GM19452 (cell line): ENCODE measurements around the gene NOC4L.

Experiments
- ATAC-seq: cut with Tn5 transposase; IDR thresholded peaks from one replicate; pipeline ENCODE4 v1.9.1; 2021; ENCODE audit not compliant: unreplicated experiment

The NOC4L gene

DNA sequence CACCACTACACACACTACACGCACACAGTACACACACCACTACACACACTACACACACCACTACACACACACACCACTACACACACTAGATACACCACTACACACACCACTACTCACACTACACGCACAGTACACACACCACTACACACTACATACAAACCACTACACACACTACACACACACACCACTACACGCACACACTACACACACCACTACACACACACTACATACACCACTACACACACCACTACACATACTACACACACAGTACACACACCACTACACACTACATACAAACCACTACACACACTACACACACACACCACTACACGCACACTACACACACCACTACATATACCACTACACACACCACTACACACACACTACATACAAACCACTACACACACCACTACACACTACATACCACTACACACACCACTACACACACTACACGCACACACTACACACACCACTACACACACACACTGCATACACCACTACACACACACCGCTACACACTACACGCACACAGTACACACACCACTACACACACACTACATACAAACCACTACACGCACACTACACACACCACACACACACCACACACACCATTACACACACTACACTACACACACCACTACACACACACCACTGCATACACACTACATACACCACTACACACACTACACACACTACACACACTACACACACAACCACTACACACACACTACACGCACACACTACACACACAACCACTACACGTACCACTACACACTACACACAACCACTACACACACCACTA, 11.7 kb downstream of the NOC4L start:
- ATAC-seq: no peak

DNA sequence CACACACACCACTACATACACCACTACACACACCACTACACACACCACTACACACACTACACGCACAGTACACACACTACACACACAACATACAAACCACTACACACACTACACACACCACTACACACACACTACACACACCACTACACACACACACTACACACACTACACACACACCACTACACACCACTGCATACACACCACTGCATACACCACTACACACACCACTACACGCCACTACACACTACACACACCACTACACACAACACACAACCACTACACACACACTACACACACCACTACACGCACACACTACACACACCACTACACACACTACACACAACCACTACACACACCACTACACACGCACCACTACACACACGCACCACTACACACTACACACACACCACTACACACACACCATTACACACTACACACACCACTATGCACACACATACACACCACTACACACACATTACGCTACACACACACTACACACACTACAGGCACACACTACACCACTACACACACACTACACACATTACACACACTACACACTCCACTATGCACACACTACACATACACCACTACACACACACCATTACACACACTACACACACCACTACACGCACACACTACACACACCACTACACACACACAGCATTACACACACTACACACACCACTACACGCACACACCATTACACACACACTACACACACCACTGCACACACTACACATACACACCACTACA, 12.5 kb downstream of the NOC4L start:
- no peak for ATAC-seq

DNA sequence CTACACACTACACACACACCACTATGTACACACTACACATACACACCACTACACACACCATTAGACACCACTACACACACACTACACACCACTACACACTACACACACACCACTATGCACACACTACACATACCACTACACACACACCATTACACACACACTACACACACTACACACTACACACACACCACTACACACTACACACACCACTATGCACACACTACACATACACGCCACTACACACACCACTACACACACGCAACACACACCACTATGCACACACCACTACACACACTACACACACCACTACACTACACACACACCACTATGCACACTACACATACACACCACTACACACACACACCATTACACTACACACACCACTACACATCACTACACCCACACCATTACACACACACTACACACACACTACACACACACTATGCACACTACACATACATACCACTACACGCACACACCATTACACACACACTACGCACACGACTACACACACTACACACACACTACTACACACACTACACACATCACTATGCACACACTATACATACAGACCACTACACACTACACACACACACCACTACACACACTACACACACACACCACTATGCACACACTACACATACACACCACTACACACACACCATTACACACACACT, 13.6 kb downstream of the NOC4L start:
- no peak for ATAC-seq

DNA sequence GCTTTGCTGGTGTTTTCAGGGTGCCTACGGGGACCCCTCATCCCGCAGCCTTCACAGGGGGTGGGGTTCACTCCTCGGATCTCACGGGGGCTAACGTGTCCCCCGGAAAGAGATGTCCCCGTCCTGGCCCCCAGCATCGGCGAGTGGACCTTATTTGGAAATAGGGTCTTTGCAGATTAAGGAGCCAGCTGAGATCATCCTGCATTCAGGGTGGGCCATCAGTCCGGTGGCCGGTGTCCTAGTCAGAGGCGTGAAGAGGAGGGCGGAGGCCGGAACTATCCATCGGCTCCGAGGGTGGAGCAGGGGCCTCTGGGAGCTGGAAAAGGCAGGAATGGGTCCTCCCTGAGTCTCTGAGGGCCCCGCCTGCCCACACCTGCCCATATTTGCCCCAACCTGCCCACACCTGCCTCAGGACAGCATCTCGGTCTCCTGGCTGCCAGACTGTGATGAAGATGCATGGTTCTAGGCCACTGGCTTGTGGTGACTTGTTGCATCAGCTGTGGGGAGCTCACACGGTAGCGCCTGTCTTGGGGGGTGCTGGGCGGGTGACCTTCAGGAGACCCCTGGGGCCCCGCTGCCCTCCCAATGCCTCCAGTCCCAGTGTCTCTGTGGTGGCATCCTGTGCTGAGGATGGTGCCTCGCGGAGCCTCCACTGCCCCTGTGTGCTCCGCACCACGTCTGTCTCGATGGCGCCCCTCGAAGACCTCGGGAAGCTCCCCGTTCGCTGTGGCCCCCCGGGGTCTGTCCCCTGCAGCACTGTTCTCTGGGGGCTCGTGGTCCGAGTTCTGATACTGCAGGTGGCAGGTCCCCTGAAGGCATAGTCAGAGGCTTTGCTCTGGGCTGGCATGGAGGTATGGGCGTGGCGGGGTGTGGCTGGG, 14.7 kb downstream of the NOC4L start:
- ATAC-seq: no peak

DNA sequence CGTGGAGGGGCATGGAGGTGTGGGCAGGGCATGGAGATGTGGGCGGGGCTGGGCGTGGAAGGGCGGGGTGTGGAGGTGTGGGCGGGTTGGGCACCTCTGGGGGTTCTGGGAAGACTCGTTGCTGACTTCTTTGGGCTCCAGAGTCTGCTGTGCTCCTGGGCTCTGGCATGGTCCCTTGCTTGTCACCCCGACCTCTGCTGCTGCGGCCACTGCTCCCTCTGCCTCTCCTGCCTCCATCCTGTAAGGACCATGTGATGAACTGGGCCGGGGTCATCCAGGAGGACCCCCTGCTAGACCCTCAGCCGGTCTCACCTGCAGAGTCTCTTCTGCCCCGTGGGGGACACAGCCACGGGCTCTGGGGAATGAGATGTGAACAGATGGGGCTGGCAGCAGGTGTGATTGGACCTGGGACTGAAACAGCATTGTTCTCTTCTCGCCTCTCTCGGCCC, 15.3 kb downstream of the NOC4L start:
- no peak for ATAC-seq

DNA sequence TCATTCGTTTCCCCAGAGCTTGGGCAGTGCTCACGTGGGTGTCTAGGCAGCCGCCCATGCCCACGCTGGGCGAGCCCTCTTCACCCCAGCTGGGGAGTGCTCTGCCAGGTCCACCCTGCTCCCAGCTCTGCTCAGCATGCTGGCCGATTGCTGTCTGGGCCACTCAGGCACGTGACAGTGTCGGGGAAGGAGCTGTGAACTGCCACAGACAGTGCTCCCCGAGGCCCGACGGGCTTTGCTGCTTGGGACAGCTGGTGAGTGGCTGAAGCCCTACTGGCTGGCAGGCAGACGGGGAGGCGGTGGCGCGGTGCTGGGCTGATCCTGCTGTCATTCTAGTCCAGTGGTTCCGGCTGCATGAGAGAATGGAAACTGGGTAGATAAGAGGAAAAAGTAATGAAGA, 15.8 kb downstream of the NOC4L start:
- ATAC-seq: no peak

DNA sequence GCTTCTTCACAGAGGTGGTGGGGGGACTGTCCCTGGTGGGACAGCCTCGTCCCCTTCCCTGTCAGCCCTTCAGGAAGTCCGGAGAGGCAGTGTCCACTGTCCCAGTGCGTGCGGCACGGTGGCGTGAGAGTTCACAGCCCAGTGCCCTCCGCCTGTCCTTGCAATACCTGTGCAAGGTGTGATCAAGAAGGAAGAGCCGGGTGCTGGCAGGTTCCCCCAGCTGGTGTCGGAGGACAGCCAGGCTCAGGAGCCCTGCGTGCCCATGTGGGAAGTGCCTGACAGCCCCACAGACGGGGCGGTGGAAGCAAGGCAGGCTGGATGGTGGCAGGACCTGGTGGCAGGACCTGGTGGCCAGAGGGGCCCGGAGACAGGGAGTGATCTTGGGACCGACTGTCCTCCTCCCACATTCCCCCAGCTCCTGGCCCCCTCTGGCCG, 16.4 kb downstream of the NOC4L start:
- no peak for ATAC-seq

DNA sequence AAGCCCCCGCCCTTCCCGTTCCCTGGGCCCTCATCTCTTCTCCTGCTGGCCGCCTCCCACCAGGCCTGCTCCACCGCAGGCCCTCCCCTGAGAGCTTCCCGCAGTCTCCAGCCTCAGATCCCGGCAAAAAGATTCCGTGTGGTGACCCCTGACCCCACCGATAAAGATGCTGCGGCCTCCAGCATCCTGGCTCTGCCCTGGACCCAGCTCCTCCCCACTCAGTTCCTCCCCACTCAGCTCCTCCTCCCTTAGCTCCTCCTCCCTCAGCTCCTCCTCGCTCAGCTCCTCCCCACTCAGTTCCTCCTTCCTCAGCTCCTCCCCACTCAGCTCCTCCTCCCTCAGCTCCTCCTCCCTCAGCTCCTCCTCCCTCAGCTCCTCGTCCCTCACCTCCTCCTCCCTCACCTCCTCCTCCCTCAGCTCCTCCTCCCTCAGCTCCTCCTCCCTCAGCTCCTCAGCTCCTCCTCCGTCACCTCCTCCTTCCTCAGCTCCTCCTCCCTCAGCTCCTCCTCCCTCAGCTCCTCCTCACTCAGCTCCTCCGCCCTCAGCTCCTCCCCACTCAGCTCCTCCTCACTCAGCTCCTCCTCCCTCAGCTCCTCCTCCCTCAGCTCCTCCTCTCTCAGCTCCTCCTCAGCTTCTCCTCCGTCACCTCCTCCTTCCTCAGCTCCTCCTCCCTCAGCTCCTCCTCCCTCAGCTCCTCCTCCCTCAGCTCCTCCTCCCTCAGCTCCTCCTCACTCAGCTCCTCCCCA, 17.0 kb downstream of the NOC4L start:
- no peak for ATAC-seq

DNA sequence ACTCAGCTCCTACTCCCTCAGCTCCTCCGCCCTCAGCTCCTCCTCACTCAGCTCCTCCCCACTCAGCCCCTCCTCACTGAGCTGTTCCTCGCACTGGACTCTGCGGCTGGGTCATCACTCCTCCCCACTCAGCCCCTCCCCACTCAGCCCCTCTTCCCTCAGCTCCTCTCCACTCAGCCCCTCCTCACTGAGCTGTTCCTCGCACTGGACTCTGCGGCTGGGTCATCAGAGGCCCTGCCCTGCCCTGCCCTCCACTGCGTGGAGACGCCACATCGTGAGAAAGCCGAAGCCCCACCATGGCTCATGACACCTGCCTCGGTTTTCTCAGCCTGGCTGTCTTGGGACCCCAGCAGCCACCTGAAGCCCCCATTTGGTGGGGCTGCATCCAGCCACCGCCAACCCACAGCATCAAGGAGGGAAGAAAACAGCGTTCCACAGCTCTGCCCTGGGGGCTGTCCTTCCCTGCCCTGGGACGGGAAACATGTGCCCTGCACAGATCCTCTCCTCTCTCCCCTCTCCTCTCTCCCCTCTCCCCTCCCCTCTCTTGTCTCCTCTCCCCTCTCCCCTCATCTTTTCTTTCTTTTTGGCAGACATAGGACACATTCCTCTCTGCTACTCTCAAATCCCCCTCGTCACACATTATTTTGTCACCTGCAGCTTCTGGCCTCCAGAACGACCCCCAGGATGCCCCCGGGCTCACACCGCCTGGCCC, 17.7 kb downstream of the NOC4L start:
- no peak for ATAC-seq

DNA sequence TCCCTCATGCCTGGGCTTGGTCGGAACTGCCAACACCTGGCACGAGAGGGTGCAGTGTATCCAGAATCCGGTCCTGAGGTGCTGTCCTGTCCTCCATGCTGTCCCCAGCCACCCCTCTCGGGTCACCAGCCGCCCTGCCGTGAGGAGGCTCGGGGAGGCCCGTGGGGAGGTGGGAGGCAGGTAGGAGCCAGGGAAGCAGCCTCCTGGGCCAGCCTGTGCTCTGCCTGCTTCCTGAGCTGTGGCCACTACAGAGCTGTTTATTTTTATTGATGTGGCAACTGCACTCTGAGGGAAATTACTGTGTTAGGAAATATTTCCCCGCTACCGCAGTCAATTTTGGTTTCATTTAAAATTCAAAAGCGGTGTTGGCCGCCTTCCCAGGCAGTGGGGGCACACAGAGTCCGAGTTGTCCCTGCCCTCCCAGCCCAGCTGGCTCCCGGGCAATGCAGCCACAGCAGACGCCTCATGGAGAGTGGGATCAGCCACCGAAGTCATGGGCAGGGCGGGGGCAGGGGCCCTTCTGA, 18.3 kb downstream of the NOC4L start:
- no peak for ATAC-seq

DNA sequence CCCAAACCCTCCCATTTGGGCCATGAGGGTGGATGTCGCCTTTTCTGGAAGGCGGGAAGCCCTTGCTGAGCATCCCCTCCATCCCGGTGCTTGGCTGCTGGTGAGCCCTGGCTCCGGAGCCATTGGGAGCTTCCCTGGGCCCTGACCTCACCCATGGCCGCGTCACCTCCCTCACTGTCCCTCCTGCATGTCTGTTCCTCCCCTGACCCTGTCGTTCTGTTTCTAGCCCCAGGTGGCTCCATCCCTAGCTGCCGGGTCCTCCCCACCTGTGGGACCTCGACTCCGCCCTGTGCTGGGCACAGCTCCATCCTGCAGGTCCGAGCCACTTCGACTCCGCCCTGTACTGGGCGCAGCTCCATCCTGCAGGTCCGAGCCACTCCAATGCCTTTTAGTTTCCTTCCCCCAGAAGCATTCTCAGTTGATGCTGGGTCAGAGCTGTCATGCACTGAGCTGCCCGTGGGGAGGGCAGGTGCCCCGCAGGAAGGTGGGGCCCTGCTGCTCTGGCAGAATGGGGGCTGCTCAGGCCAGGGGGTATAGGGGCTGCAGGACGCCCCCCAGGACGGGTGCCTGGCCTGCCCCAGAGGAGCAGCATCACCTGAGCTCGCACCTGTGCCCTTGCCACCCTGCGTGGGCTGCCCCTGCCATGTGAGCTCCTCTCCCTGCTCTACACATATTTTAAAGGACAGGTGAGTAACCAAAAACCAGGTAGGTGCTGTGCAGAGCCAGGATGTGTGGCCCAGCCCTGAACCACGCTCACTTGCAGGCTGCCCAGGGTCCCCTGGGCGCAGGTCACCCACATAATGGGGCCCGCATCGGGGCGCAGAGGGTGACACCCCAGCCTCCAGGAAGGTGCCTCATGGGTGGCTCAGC, 19.0 kb downstream of the NOC4L start:
- ATAC-seq: no peak

DNA sequence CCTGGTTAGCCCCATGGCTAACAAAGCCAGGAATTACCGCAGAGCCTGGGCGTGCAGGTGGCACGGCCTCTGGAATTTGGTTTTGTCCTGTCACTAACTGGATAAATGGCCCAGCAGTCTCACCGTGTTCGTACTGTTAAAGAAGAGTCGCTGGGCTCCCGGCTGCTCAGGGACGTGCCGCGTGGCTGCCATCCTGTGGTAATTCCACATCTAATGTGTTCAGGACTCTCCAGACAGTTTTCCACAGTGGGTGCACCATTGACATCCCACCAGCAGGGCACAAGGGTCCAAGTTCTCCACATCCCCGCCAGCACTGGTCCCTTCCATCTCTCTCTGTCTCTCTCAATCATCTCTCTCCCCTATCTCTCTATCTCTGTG, 19.6 kb downstream of the NOC4L start:
- ATAC-seq: no peak

DNA sequence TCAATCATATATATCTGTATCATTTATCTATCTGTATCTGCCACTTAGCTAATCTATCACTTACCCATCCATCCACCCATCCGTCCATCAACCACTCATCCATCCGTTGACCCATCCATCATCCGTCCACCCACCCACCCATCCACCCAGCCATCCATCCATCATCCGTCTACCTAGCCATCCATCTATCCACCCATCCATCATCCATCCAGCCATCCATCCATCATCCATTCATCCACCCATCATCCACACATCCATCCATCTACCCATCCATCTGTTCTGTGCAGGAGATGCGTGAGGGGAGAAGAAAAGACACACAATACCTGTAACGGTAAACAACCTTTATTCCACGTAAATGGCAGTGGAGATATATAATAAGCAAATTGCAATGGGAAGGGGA, 20.2 kb downstream of the NOC4L start:
- ATAC-seq: no peak

DNA sequence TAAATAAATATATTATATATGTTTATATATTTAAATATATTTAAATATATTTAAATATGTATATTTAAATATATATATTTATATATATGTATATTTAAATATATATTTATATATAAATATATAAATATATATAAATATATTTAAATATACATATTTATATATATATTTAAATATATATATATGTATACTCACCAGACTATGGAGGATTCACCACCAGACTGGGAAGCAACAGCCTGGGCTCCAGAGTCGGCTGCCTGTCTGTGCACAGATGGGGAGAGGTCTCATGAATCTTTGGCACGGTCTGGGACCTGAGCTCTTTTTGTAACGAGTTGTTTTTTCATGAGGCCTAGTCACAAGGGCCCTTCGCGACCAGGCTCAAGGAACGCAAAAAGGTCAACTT, 21.3 kb downstream of the NOC4L start:
- ATAC-seq: no peak

DNA sequence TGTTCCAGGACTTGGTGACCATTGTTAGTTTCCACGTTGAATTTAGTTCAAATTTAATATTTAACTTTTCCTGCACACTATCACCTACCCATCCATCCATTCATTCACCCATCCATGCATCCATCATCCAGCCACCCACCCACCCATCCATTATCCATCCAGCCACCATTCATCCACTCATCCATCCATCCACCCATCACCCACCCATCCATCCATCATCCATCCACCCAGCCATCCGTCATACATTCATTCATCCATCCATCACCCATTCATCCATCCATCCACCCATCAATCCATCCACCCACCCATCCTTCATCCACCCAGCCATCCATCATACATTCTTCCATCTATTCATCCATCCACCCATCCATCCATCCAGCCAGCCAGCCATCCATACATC, 21.8 kb downstream of the NOC4L start:
- ATAC-seq: no peak

DNA sequence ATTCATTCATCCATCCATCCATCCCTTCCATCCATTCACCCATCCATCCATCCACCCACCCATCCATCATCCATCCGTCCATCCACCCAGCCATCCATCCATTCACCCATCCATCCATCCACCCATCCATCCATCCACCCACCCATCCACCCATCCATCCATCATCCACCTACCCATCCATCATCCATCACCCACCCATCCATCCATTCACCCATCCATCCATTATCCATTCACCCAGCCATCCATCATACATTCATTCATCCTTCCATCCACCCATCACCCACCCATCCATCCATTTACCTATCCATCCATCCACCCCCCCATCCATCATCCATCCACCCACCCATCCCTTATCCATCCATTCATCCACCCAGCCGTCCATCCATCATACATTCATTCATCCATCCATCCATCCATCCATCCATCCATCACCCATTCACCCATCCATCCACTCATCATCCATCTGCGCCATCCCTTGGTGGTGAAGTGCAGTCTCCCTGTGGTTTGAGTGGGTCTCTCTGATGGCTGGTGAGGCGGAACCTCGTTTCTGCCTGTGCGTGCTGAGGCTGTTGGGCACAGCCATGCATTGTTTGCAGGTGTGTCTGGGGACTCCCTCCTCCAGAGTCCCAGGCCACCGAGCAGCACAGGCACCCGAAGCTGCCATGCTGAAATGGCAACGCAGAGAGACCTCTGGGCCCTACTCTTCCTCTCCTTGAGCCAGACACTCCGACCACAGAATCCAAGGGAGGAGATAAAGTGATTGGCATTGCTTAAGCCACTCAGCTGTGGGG, 22.7 kb downstream of the NOC4L start:
- ATAC-seq: no peak

DNA sequence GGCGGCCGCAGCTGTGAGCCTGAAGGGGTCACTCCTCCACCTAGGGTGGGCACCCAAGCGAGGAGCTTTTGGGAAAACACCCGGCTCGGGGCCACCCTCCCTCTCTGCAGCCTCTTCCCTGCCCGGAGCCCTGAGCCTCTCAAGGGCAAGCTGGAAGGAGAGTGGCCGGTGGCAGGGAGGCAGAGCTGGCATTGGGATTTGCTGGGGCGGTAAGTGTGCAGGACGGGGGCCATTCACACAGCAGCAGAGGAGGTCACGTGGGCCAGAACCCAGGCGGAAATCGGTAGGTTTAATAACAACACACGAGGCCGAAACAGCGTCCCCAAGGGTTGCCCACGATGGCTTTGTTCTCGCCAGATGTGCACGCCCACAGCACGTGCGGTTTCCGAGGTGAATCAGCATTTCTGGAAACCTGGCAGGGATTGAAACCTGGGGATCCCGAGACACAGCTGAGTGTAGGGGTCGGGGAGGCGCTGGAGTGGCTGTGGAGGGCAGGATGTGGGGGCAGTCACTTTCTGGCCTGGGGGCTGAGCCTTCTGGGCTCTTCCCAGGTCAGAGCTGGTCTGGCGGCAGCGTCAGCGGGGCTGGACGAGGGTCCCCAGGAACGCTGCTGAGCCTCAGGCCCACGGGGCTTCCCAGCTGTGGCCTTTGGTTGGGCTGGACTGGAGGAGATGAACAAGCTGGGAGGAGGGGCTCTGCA, 23.5 kb downstream of the NOC4L start:
- no peak for ATAC-seq
